Activated CD8-positive, alpha-beta T cell treated with anti-CD3 and anti-CD28 coated beads for 36 hours (primary cell): ENCODE data around the gene ZNF547. TPM values are rescaled to one million over a fixed set of nuclear protein-coding genes. Genes with fewer than 3 reads are reported as not detected.

ENCODE experiments used
- ATAC-seq: fragments of 200-7000 bp; cut with Tn5 transposase; one replicate; pipeline ENCODE4 v1.10.0; 2021; ENCODE audit warnings: mild to moderate bottlenecking, moderate library complexity
- CTCF ChIA-PET: fragments of 350-600 bp; sonication (Branson Sonifier 250); formaldehyde crosslinking; loops from one replicate; lab custom pipeline; 2021; ENCODE audit warnings: antibody characterized with exemption; lab: Charles Lee
- POLR2A ChIA-PET: fragments of 350-600 bp; sonication (Branson Sonifier 250); formaldehyde crosslinking; loops from one replicate; lab custom pipeline; 2021; ENCODE audit warnings: antibody characterized with exemption; lab: Charles Lee
- DNase-seq: peaks from one replicate; pipeline ENCODE4 v3.0.0-alpha.2; 2020
- H3K27ac Mint-ChIP-seq: one replicate; pipeline ENCODE4 v1.8.0; 2021; ENCODE audit warnings: mild to moderate bottlenecking, mixed read lengths
- H3K27me3 Mint-ChIP-seq: one replicate; pipeline ENCODE4 v1.8.0; 2021; ENCODE audit warnings: mixed read lengths
- H3K36me3 Mint-ChIP-seq: one replicate; pipeline ENCODE4 v1.8.0; 2021; ENCODE audit warnings: low read depth, mixed read lengths
- H3K4me1 Mint-ChIP-seq: one replicate; pipeline ENCODE4 v1.8.0; 2021; ENCODE audit warnings: low read depth, mixed read lengths
- H3K4me3 Mint-ChIP-seq: one replicate; pipeline ENCODE4 v1.8.0; 2021; ENCODE audit warnings: mild to moderate bottlenecking, moderate library complexity, mixed read lengths
- H3K9me3 Mint-ChIP-seq: one replicate; pipeline ENCODE4 v1.8.0; 2021; ENCODE audit warnings: mixed read lengths
- CTCF ChIP-seq: fragments of 200-600 bp; IDR thresholded peaks from one replicate; pipeline ENCODE4 v1.8.0; 2022; ENCODE audit warnings: antibody characterized with exemption, mild to moderate bottlenecking
- intact Hi-C: fragments of 100-400 bp; cut with micrococcal nuclease; formaldehyde crosslinking; loops from one replicate; pipeline ENCODE4 v1.10.0; 2022
- total RNA-seq, 2 experiments: library from RNA; stranded (reverse); gene quantifications; one replicate each; pipeline ENCODE4 v1.2.3, GENCODE V29; 2021

Gene ZNF547
- 1 to 10 TPM; 1.3 to 1.5 TPM for total RNA-seq

- ATAC-seq (peak; percentile 95), DNase-seq (peak; percentile 99)
- peaks cover 40% of the 10 kb centered on the region for H3K36me3 Mint-ChIP-seq
- no peaks in the 10 kb centered on the region for H3K27me3 Mint-ChIP-seq
- peaks cover 32% of the 10 kb centered on the region for H3K9me3 Mint-ChIP-seq
- ChIA-PET POLR2A (interaction anchor here (0.6 to 1.7 kb wide), 4 partner anchors 9 to 863 kb away, joined by 3 to 4 read pairs (median 4); no protein-coding TSS in a partner anchor), CTCF (no interaction called here)
- no peak for TF ChIP-seq CTCF
- intact Hi-C loops, result loop anchor here (10.0 kb wide), 1 partner anchor 78 kb away; the partner anchor contains the start of gene ZNF460
- H3K4me3 Mint-ChIP-seq, result peak within 1 kb of the TSS; percentile 86
- peaks cover 14% of the 10 kb centered on the region for H3K4me1 Mint-ChIP-seq
- peak within 1 kb of the TSS; percentile 97 for H3K27ac Mint-ChIP-seq
Observed at GRCh38 chr19:57362997-57363687, at the start of gene ZNF547, which contains the start of gene TRAPPC2B. Gene ZNF547, plus strand, starts transcription at chr19:57363551. Its CDS starts 5,005 bp downstream, at chr19:57368556. Gene TRAPPC2B, plus strand, starts transcription at chr19:57363551. Its CDS starts 1,283 bp downstream, at chr19:57364834.

- intact Hi-C loops, result no loop called here
- Mint-ChIP-seq H3K9me3 (peaks cover 12% of the 10 kb centered on the region), H3K4me1 (peaks cover 4% of the 10 kb centered on the region), H3K27ac (no peak overlapping the region), H3K27me3 (peaks cover 16% of the 10 kb centered on the region), H3K4me3 (no peak overlapping the region), H3K36me3 (peaks cover under 1% of the 10 kb centered on the region)
- no peak for DNase-seq
- no peak for ATAC-seq
- ChIA-PET CTCF (no interaction called here), POLR2A (no interaction called here)
- no peak for TF ChIP-seq CTCF
Observed at GRCh38 chr19:57314146-57314545, 49.2 kb upstream of the ZNF547 start.

- ChIA-PET CTCF (no interaction called here), POLR2A (no interaction called here)
- Mint-ChIP-seq H3K27ac (no peak overlapping the region), H3K4me1 (peaks cover 24% of the 10 kb centered on the region), H3K36me3 (peaks cover 13% of the 10 kb centered on the region), H3K27me3 (peaks cover 16% of the 10 kb centered on the region), H3K4me3 (no peak overlapping the region), H3K9me3 (peaks cover 11% of the 10 kb centered on the region)
- no peak for DNase-seq
- no peak for ATAC-seq
- intact Hi-C loops, result no loop called here
- no peak for TF ChIP-seq CTCF
Observed at GRCh38 chr19:57317503-57317902, 45.8 kb upstream of the ZNF547 start.

GRCh38 chr19:57319869-57320179, 43.5 kb upstream of the ZNF547 start:
- H3K4me3 Mint-ChIP-seq, result peak overlapping the region; percentile 90
- CTCF ChIA-PET, result no interaction called here
- peaks cover 29% of the 10 kb centered on the region for H3K4me1 Mint-ChIP-seq
- DNase-seq (no peak), ATAC-seq (peak; percentile 1)
- no peak for TF ChIP-seq CTCF
- H3K27me3 Mint-ChIP-seq, result peaks cover 14% of the 10 kb centered on the region
- POLR2A ChIA-PET, result interaction anchor here (2.1 kb wide), 1 partner anchor 31 kb away, joined by 4 read pairs; no protein-coding TSS in a partner anchor
- peaks cover 34% of the 10 kb centered on the region for H3K36me3 Mint-ChIP-seq
- intact Hi-C loops, result no loop called here
- H3K27ac Mint-ChIP-seq, result peak overlapping the region; percentile 91
- peaks cover 19% of the 10 kb centered on the region for H3K9me3 Mint-ChIP-seq
